HL-60 (cell line): ENCODE measurements around the gene AHI1.

Experiments used
- DNase-seq, 2 experiments: peaks; one replicate each; pipeline ENCODE4 v3.0.0-alpha.2; 2010 to 2020; ENCODE audit warnings: low read depth in 1 of 2, low spot score in 1 of 2
- H3K27ac ChIP-seq: fragments of 250-450 bp; sonication (Bioruptor Pico); replicated peaks from 2 replicates; pipeline ENCODE4 v1.5.1; 2020; ENCODE audit warnings: mild to moderate bottlenecking, moderate library complexity
- H3K27me3 ChIP-seq: fragments of 250-450 bp; sonication (Bioruptor Pico); 2 replicates; pipeline ENCODE4 v1.5.1; 2021; ENCODE audit warnings: mild to moderate bottlenecking, moderate library complexity; ENCODE audit not compliant: insufficient read depth, poor library complexity, severe bottlenecking
- H3K4me3 ChIP-seq: replicated peaks from 2 replicates; pipeline ENCODE4 v1.5.1; 2011; ENCODE audit warnings: mild to moderate bottlenecking, control low read depth, low read length; ENCODE audit not compliant: insufficient read depth
- CTCF ChIP-seq: IDR thresholded peaks from one replicate; pipeline ENCODE4 v1.5.1; 2011; ENCODE audit warnings: low read length, control low read depth, inconsistent platforms; ENCODE audit not compliant: insufficient read depth
- GABPA ChIP-seq: IDR thresholded peaks from 2 replicates; pipeline ENCODE4 v1.6.1; 2012; ENCODE audit warnings: low read depth
- POLR2AphosphoS5 ChIP-seq: IDR thresholded peaks from 2 replicates; pipeline ENCODE4 v1.6.1; 2012; ENCODE audit warnings: low read depth
- REST ChIP-seq: IDR thresholded peaks from 2 replicates; pipeline ENCODE4 v1.6.1; 2012; ENCODE audit warnings: low read depth; ENCODE audit not compliant: insufficient replicate concordance
- SPI1 ChIP-seq: IDR thresholded peaks from 2 replicates; pipeline ENCODE4 v1.6.1; 2012; ENCODE audit warnings: low read depth, mild to moderate bottlenecking, borderline replicate concordance

AHI1 gene

GRCh38 chr6:135257631-135258405 lies 239.7 kb downstream of the AHI1 start:
- no peak for DNase-seq
- H3K27ac ChIP-seq, result no peak overlapping the region

DNA sequence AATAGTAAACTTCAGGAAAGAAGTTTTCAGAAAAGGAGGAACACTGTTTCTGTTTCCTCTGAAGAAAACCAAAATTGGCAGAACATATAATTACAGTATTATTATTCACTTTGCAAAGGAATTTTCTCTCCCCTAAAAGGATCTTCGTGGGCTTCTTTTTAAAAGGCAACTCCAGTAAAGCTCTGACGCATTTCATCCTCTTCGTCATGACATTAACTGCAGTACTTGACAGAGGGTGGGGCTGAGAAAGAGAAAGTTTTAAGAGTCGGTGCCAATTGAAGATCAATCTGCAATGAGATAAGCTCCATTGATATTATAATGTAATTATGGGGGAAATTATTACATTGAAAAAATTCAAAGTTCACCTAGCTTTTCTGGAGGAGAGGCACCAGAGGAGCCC lies 240.7 kb downstream of the AHI1 start:
- no peak for DNase-seq
- no peak for TF ChIP-seq SPI1
- no peak overlapping the region for H3K4me3 ChIP-seq
- H3K27me3 ChIP-seq, result no peaks in the 10 kb centered on the region
- H3K27ac ChIP-seq, result no peak overlapping the region

More at GRCh38 chr6:135257631-135258405, 239.7 kb downstream of the AHI1 start:
- TF ChIP-seq SPI1, result no peak
- TF ChIP-seq CTCF, result no peak
- no peak for TF ChIP-seq REST
- TF ChIP-seq POLR2AphosphoS5, result no peak
- TF ChIP-seq GABPA, result no peak
- Histone ChIP-seq H3K4me3 (no peak overlapping the region), H3K27me3 (no peaks in the 10 kb centered on the region)

GRCh38 chr6:135254471-135254870 lies 243.1 kb downstream of the AHI1 start:
- TF ChIP-seq REST, result no peak
- no peak for TF ChIP-seq POLR2AphosphoS5
- no peak for TF ChIP-seq SPI1
- no peak overlapping the region for H3K4me3 ChIP-seq
- DNase-seq, result no peak

DNA sequence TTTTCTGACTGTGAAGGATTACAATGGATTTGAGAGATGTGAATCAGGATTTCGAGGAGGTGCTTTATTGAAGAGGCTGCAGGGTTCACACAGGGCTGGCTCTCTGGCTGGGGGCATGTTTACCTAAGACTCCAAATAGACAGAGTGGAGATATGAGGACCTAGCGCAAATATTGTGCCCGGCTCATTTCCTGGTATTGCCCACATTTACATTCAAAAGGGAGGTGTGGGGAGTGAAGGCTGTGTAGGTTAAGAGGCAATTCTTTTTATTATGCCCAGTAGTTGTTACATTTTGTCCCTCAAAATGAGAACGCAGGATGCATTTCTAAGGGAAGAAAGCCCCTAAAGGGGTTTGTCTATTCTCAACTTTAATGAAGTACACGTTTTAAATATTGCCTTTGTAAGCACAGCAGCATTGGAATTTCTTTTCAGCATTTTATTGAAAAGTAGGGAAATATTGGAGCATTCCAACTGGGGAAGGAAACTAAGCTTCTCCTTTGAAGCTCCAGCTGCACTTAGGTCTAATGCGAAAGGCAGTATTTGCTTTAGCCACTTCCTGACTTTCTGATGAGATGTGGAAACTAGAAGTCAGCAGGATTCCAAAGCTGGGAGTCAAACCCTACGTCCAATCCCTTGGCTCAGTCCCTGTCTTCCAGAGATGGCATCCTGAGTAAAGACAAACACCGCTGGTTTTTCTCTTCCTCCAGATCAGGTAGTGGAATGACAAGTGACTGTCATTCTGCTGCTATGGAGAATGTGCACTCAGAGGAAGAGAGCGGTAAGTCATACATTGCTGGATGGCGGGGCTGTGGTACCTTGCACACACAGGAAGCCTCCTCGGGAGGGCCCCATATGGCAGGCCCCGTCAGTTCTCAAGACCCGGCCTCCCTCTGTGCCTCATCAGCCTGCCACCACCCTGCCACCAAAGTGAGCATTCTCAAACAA lies 245.8 kb downstream of the AHI1 start:
- Histone ChIP-seq H3K4me3 (no peak overlapping the region), H3K27me3 (no peaks in the 10 kb centered on the region), H3K27ac (no peak overlapping the region)
- TF ChIP-seq CTCF, result no peak
- DNase-seq, result no peak

More at GRCh38 chr6:135254471-135254870, 243.1 kb downstream of the AHI1 start:
- Histone ChIP-seq H3K27ac (no peak overlapping the region), H3K27me3 (no peaks in the 10 kb centered on the region)
